ENCODE measurements around the gene TMEFF2. TPM values are rescaled to one million over a fixed set of nuclear protein-coding genes. Genes with fewer than 3 reads are reported as not detected.

TMEFF2 gene
- total RNA-seq, 2 experiments from 2014 or later: not detected

- no peak overlapping the region for H3K27ac Mint-ChIP-seq
- ChIA-PET CTCF (no interaction called here), POLR2A (no interaction called here)
- DNase-seq: no peak
- intact Hi-C loops (cut with DNase I, micrococcal nuclease): no loop called here
- no peaks in the 10 kb centered on the region for H3K36me3 Mint-ChIP-seq (ENCODE audit: low read depth)
- H3K4me1 Mint-ChIP-seq: no peaks in the 10 kb centered on the region
- peaks cover 6% of the 10 kb centered on the region for H3K27me3 Mint-ChIP-seq
- H3K9me3 Mint-ChIP-seq (ENCODE audit: low read depth): no peaks in the 10 kb centered on the region
- ATAC-seq: no peak
- no peak overlapping the region for H3K4me3 Mint-ChIP-seq
Observed at GRCh38 chr2:191952515-191953270, 242.0 kb downstream of the TMEFF2 start.

- H3K9me3 Mint-ChIP-seq (ENCODE audit: low read depth): no peaks in the 10 kb centered on the region
- H3K4me3 Mint-ChIP-seq: no peak overlapping the region
- no peaks in the 10 kb centered on the region for H3K4me1 Mint-ChIP-seq
- H3K27me3 Mint-ChIP-seq: peaks cover 6% of the 10 kb centered on the region
- ChIA-PET CTCF (interaction anchor here (0.6 kb wide), 1 partner anchor 135 kb away, joined by 3 read pairs; no protein-coding TSS in a partner anchor), POLR2A (no interaction called here)
- no peaks in the 10 kb centered on the region for H3K36me3 Mint-ChIP-seq (ENCODE audit: low read depth)
- no peak for ATAC-seq
- H3K27ac Mint-ChIP-seq: no peak overlapping the region
- DNase-seq: no peak
- intact Hi-C loops (cut with DNase I, micrococcal nuclease): no loop called here
Observed at GRCh38 chr2:191951832-191952231, 242.9 kb downstream of the TMEFF2 start.

DNA sequence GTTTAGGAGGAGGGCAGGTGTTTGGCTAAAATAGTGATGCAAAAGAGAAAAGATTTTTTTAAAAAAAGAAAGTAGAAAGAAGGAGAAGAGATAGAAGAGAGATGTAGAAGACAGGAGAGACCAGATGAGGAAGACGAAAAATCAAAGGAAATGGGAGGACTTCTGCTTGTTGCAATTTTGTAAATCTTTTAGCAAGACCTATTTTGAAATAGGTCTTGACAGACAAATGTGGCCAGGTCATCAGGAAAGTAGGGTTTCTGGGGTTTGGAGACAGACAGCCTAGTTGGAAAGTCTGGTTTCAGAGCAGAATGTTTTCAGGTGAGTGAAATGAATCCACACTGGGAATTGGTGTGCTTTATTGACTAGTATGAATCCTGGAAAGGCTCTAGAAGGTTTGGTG, 243.4 kb downstream of the TMEFF2 start:
- ChIA-PET CTCF (interaction anchor here (0.6 kb wide), 1 partner anchor 135 kb away, joined by 3 read pairs; no protein-coding TSS in a partner anchor), POLR2A (no interaction called here)
- ATAC-seq (no peak), DNase-seq (no peak)
- Mint-ChIP-seq H3K4me1 (no peaks in the 10 kb centered on the region), H3K27me3 (peaks cover 6% of the 10 kb centered on the region), H3K36me3 (ENCODE audit: low read depth) (no peaks in the 10 kb centered on the region), H3K27ac (no peak overlapping the region), H3K9me3 (ENCODE audit: low read depth) (no peaks in the 10 kb centered on the region), H3K4me3 (no peak overlapping the region)
- intact Hi-C loops (cut with DNase I, micrococcal nuclease): no loop called here

GRCh38 chr2:191950132-191950874, 244.4 kb downstream of the TMEFF2 start:
- Mint-ChIP-seq H3K9me3 (ENCODE audit: low read depth) (no peaks in the 10 kb centered on the region), H3K36me3 (ENCODE audit: low read depth) (no peaks in the 10 kb centered on the region), H3K4me1 (no peaks in the 10 kb centered on the region), H3K4me3 (no peak overlapping the region), H3K27me3 (peaks cover 6% of the 10 kb centered on the region), H3K27ac (no peak overlapping the region)
- ChIA-PET CTCF (no interaction called here), POLR2A (no interaction called here)
- ATAC-seq: no peak
- no peak for DNase-seq
- intact Hi-C loops (cut with DNase I, micrococcal nuclease): no loop called here

DNA sequence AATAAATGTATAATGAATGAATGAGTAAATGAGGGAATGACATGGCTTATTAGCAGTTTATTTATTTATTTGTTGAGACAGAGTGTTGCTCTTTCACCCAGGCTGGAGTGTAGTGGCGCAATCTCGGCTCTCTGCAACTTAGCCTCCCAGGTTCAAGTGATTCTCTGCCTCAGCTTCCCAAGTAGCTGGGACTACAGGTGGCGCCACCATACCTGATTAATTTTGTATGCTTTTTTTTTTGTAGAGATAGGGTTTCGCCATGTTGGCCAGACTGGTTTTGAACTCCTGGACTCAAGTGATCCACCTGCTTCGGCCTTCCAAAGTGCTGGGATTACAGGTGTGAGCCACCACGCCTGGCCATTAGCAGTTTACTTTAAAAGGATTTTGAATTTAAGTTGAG, 247.5 kb downstream of the TMEFF2 start:
- ChIA-PET POLR2A (no interaction called here), CTCF (interaction anchor here (0.6 kb wide), 1 partner anchor 59 kb away, joined by 3 read pairs; no protein-coding TSS in a partner anchor)
- H3K36me3 Mint-ChIP-seq (ENCODE audit: low read depth): no peaks in the 10 kb centered on the region
- H3K27ac Mint-ChIP-seq: no peak overlapping the region
- peaks cover 9% of the 10 kb centered on the region for H3K27me3 Mint-ChIP-seq
- H3K9me3 Mint-ChIP-seq (ENCODE audit: low read depth): no peaks in the 10 kb centered on the region
- no peaks in the 10 kb centered on the region for H3K4me1 Mint-ChIP-seq
- DNase-seq (peak; percentile 23), ATAC-seq (no peak)
- intact Hi-C loops (cut with DNase I, micrococcal nuclease): no loop called here
- H3K4me3 Mint-ChIP-seq: no peak overlapping the region

- H3K27ac Mint-ChIP-seq: no peak overlapping the region
- no peak for DNase-seq
- intact Hi-C loops (cut with DNase I, micrococcal nuclease): no loop called here
- H3K36me3 Mint-ChIP-seq (ENCODE audit: low read depth): no peaks in the 10 kb centered on the region
- no peak for ATAC-seq
- peaks cover 9% of the 10 kb centered on the region for H3K27me3 Mint-ChIP-seq
- H3K9me3 Mint-ChIP-seq (ENCODE audit: low read depth): no peaks in the 10 kb centered on the region
- POLR2A ChIA-PET: no interaction called here
- CTCF ChIA-PET: interaction anchor here (0.6 kb wide), 1 partner anchor 58 kb away, joined by 3 read pairs; no protein-coding TSS in a partner anchor
- H3K4me3 Mint-ChIP-seq: no peak overlapping the region
- H3K4me1 Mint-ChIP-seq: no peaks in the 10 kb centered on the region
Observed at GRCh38 chr2:191946471-191947182, 248.1 kb downstream of the TMEFF2 start.

GRCh38 chr2:191945623-191946022, 249.1 kb downstream of the TMEFF2 start:
- H3K9me3 Mint-ChIP-seq (ENCODE audit: low read depth): no peaks in the 10 kb centered on the region
- CTCF ChIA-PET: interaction anchor here (0.7 kb wide), 1 partner anchor 12 kb away, joined by 3 read pairs; no protein-coding TSS in a partner anchor
- no peaks in the 10 kb centered on the region for H3K36me3 Mint-ChIP-seq (ENCODE audit: low read depth)
- H3K27ac Mint-ChIP-seq: no peak overlapping the region
- no peaks in the 10 kb centered on the region for H3K4me1 Mint-ChIP-seq
- peaks cover 8% of the 10 kb centered on the region for H3K27me3 Mint-ChIP-seq
- DNase-seq: no peak
- POLR2A ChIA-PET: no interaction called here
- intact Hi-C loops (cut with DNase I, micrococcal nuclease): no loop called here
- no peak for ATAC-seq
- H3K4me3 Mint-ChIP-seq: no peak overlapping the region

DNA sequence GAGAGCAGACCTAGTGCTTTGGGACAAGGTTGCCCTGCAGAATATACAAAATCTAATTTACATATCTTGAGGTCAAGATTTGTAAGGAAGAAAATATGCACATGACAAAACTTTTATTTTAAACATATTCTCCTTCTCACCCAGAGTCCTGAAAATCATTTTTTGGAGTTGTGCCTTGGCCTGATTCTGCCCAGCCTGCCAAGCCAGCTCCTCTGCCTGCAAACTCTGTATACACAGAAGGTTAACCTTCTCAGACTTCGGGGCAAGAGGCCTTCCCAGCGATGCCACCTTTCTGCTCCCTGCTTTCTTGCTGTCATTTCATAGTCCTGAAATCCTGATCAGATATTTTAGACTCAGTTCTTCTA, 252.0 kb downstream of the TMEFF2 start:
- H3K4me3 Mint-ChIP-seq: no peak overlapping the region
- ATAC-seq: no peak
- H3K36me3 Mint-ChIP-seq (ENCODE audit: low read depth): no peaks in the 10 kb centered on the region
- no peaks in the 10 kb centered on the region for H3K4me1 Mint-ChIP-seq
- POLR2A ChIA-PET: no interaction called here
- H3K27ac Mint-ChIP-seq: no peak overlapping the region
- CTCF ChIA-PET: interaction anchor here (0.7 kb wide), 2 partner anchors 10 to 36 kb away, joined by 3 to 5 read pairs; no protein-coding TSS in a partner anchor
- DNase-seq: no peak
- H3K9me3 Mint-ChIP-seq (ENCODE audit: low read depth): no peaks in the 10 kb centered on the region
- intact Hi-C loops (cut with DNase I, micrococcal nuclease): no loop called here
- H3K27me3 Mint-ChIP-seq: peaks cover 10% of the 10 kb centered on the region

- H3K36me3 Mint-ChIP-seq (ENCODE audit: low read depth): no peaks in the 10 kb centered on the region
- ChIA-PET CTCF (interaction anchor here (0.7 kb wide), 1 partner anchor 36 kb away, joined by 3 read pairs; no protein-coding TSS in a partner anchor), POLR2A (no interaction called here)
- H3K4me1 Mint-ChIP-seq: no peaks in the 10 kb centered on the region
- H3K9me3 Mint-ChIP-seq (ENCODE audit: low read depth): no peaks in the 10 kb centered on the region
- peaks cover 10% of the 10 kb centered on the region for H3K27me3 Mint-ChIP-seq
- H3K27ac Mint-ChIP-seq: no peak overlapping the region
- no peak overlapping the region for H3K4me3 Mint-ChIP-seq
- DNase-seq (no peak), ATAC-seq (no peak)
- intact Hi-C loops (cut with DNase I, micrococcal nuclease): no loop called here
Observed at GRCh38 chr2:191942090-191942738, 252.5 kb downstream of the TMEFF2 start.

DNA sequence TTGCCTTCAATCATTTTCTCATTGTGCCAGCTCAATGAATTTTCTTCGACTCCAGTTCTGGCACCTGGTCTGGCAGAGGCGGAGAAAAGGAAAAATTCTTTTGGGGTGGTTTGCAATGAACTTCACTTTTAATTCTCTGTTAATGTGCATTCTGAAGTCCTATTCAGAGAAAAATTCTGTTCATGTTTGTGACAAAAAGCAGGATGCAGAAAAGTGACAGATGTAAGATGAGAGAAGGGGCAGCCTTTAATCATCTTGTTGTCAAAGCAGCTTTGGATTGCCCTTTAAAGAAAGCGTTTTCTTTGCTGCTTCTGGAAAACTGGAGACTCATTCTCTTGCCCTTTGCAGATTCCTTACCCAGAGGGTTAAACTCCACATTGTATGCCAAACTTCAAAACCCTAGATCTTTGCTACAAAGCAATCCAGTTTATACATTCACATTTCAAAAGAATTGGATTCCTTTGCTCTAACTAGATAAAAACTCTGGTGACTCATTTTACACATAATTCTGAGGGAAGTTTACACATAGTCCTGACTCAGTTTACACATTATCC, 253.3 kb downstream of the TMEFF2 start:
- no peak overlapping the region for H3K27ac Mint-ChIP-seq
- H3K36me3 Mint-ChIP-seq (ENCODE audit: low read depth): no peaks in the 10 kb centered on the region
- ATAC-seq (no peak), DNase-seq (no peak)
- POLR2A ChIA-PET: no interaction called here
- H3K4me1 Mint-ChIP-seq: no peaks in the 10 kb centered on the region
- peaks cover 12% of the 10 kb centered on the region for H3K27me3 Mint-ChIP-seq
- CTCF ChIA-PET: no interaction called here
- no peak overlapping the region for H3K4me3 Mint-ChIP-seq
- H3K9me3 Mint-ChIP-seq (ENCODE audit: low read depth): no peaks in the 10 kb centered on the region
- intact Hi-C loops (cut with DNase I, micrococcal nuclease): no loop called here

DNA sequence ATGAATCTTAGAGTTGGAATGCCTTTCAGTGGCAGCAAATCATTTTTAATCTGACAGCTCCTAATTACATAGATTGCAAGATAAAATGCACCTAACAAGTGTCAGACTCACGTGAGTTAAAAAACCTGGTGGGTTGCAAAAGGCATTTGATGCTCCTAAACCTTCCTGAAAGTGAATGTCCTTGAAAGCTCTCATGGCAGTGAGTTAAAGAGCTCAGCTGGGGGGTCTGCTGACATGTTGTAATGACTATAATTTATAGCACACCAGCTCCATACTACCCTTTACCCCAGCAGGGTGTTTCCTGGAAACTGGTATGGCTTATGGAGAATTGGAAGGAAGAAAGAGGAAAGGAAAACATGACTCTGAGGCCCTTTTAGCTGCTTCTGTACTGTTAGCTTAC, 256.0 kb downstream of the TMEFF2 start:
- no peaks in the 10 kb centered on the region for H3K9me3 Mint-ChIP-seq (ENCODE audit: low read depth)
- intact Hi-C loops (cut with DNase I, micrococcal nuclease): no loop called here
- H3K27me3 Mint-ChIP-seq: peaks cover 14% of the 10 kb centered on the region
- H3K4me1 Mint-ChIP-seq: no peaks in the 10 kb centered on the region
- ChIA-PET CTCF (interaction anchor here (0.6 kb wide), 1 partner anchor 372 kb away, joined by 3 read pairs; no protein-coding TSS in a partner anchor), POLR2A (interaction anchor here (0.7 kb wide), 1 partner anchor 1376 kb away, joined by 5 read pairs; no protein-coding TSS in a partner anchor)
- no peaks in the 10 kb centered on the region for H3K36me3 Mint-ChIP-seq (ENCODE audit: low read depth)
- DNase-seq (no peak), ATAC-seq (no peak)
- H3K4me3 Mint-ChIP-seq: no peak overlapping the region
- no peak overlapping the region for H3K27ac Mint-ChIP-seq
